IPS-11a (cell line): ENCODE results near the gene KCNA2.
A peak's percentile ranks its signal among the peaks of the same experiment; 100 is the strongest.

ENCODE experiments used
- H3K4me3 ChIP-seq: one replicate; pipeline ENCODE4 v1.5.1; 2013; ENCODE audit warnings: low read depth, low read length, control low read depth

The KCNA2 gene

DNA sequence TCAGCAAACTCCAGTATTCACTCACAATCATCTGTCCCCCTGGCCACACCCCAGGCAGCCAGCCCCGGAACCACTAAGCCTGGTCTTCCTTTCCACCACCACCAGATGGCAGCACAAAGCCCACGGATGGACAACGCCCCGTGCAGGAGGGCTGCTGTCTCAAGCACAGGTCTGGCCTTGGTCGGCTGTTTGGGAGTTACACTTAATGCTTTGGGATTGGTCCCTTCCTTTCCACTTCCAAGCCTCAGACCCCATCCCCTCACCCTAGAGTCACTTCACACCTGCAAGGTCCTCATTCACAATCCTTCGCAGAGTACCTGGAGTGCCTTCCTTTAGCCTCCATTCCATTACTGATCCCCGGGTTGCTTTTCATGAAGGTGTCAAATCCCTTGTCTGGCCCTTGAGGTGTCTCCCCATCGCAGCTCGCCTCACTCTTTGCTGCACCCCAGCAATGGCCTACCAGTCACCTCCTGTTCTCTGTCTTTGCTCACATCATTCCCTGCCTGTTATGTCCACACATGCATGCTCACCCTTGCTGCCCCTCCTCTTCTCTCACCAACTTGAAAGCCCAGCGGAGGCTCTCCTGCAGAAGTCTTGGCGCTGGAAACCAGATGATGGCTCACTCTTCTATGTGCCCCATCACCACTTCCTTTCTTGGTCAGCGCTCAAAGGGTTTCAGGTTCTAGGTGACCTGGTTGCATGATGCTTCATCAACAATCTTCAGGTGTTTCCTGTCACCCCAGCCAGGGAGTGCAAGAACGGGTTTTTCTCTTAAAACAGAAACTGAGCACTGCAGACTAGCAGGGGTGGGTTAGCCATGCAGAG lies 24.9 kb upstream of the KCNA2 start:
- no peak overlapping the region for H3K4me3 ChIP-seq

- no peak overlapping the region for H3K4me3 ChIP-seq
Observed at GRCh38 chr1:110628323-110629105, 22.4 kb upstream of the KCNA2 start.

GRCh38 chr1:110627764-110628163 lies 21.6 kb upstream of the KCNA2 start:
- H3K4me3 ChIP-seq: no peak overlapping the region

- no peak overlapping the region for H3K4me3 ChIP-seq
Observed at GRCh38 chr1:110626889-110627288, 20.7 kb upstream of the KCNA2 start.

DNA sequence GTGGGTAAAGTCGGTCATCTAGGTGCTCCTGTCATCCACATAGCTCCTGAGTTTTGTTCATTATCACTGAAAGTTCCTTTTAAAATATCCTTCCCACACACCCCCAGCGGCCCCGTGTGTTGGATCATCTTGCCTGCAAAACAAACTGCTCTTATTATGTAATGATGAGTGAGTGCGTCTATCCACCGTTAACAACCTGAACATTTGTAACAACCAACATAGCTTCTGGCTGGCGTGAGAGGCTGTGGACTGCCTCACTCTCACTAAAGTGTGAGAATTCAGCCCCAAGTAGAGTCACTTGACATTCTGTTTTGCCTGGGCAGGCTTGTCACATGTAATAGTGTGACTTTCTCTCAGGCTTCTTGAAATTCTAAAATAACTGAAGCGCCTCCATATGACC lies 14.5 kb upstream of the KCNA2 start:
- no peak overlapping the region for H3K4me3 ChIP-seq

DNA sequence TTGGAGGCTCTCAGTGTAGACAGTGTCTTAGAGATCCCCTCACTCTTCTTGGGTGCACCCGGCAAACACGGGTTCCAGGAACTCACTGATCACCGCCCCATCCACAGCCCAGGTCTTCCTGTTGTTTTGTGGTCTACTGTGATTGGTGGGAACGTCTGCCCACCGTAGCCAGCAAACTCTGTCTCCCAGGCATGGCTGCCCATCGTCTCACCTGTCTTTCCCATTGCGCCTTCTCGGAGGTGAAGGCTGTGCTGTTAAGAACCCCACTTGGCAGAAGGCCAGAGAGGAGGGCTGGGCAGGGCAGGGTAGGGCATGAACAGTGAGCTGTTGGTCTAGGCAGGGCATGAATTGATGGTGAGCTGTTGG lies 14.1 kb upstream of the KCNA2 start:
- H3K4me3 ChIP-seq: no peak overlapping the region

GRCh38 chr1:110619412-110620249 lies 13.5 kb upstream of the KCNA2 start:
- H3K4me3 ChIP-seq: peak overlapping the region; percentile 6

GRCh38 chr1:110618668-110619067 lies 12.5 kb upstream of the KCNA2 start:
- H3K4me3 ChIP-seq: no peak overlapping the region

DNA sequence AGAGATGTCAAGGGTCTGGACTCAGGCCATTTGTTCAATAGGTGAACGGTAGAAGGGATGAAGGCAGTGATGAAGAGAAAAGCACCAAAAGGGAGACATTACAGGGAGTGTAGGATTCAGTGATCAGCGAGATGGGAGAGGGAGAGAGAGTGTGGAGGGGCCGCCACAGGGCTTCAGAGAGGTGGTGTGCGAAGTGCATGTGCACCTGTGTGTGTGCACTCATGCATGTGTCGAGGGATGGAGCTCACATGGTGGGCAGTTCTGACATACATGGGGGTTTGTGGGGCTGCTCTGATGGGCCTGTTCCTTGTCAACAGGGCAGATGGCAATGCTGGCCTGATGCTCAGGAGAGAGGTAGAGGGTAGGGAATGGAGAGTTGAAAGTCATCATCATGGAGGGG lies 11.4 kb upstream of the KCNA2 start:
- H3K4me3 ChIP-seq: no peak overlapping the region

DNA sequence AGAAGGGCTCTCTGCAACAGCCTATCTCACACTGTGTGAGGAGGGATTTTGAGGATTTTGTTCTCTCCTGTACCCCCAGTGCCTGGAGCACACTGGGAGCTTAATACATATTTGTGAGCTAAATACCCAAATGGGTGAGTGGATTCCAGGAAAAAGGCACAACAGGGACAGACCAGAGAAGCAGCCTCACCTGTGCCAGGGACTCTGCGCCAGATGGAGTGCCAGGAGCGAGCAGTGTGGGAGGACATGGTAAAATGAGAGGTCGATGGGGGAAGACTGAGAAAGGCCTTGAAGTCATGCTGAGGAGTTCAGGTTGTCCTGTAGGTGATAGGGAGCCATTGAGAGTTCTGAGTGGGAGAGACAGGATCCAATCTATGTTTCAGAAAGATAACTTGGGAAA lies 11.0 kb upstream of the KCNA2 start:
- no peak overlapping the region for H3K4me3 ChIP-seq

GRCh38 chr1:110616587-110616986 lies 10.4 kb upstream of the KCNA2 start:
- no peak overlapping the region for H3K4me3 ChIP-seq

DNA sequence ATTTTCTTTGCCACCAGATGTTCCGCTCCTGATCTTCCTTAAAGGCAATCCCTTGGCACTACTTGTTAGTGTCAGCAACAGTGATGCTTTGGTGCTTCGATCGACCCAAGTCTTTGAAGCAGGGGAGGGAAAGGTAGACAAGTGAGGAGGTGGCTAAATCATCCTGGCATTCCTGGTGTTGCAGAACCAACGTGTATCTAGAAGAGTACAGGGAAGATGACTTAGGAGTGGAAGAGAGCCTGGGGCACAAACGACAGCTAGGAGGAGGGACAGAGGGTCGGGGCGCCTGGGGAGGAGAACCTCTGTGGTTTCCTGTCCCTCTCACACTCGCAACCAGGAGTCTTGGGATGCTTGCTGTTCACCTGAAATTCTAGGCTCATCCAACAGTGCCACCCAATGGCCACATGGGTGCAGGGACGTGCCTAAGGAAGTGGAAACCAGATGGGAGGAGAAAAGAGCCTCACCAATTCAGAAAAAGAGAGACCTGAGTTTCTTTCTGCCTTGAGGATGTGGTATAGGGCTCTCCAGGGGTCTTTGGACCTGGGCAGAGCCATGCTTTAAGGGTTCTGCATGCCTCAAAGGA lies 9.5 kb upstream of the KCNA2 start:
- no peak overlapping the region for H3K4me3 ChIP-seq

DNA sequence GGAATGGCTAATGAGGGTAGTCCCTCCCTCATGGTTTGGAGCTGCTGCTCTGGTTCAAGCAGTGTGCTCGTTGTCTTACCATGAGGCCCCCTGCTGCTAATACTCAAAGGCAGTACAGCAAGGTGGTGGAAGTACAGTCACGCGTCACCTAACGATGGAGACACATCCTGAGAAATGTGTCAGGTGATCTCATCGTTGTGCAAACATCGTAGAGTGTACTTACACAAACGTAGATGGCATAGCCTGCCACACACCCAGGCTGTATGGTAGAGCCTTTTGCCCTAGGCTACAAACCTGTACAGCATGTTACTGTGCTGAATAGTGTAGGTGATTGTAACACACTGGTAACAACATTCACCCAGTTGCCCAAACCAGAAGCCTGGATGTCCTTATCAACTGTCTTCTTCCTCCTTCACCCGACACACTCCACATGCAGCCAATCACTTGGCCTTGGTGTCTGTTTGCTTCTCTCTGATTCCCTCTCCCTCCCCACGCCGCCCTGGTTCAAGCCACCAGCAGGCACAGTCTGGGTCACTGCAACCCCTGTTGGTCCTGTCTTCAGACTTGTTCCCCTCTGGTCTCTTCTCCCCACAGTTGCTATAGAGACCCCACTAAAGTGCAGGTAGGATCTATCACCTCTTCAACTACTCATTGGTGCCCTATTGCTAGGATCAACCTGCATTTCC lies 6.0 kb upstream of the KCNA2 start:
- no peak overlapping the region for H3K4me3 ChIP-seq

DNA sequence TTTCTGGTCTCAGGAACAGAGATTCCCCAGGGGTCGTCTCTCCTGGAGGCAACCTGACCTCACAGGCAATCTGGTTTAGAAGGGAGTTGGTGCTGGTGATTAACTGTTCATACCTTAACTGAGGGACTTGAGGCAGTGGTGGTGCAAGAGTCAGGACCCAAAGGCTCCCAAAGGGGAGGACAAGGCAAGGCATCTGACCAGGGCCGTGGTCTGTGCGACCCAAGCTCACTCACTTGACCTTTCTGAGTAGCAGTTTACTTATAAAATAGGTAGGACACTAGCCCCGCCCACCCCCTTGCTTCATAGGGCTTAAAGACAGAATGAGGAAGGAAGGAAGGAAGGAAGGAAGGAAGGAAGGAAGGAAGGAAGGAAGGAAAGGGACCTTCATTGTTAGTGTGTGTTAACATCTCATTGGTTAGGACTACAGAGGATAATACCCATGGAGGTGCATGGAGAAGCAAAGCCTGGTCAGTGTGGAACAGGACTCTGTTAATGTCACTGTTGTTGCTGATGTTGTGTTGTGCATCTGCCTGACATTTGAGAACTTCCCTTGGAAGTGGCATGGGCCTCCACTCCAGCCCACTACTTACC lies 4.6 kb upstream of the KCNA2 start:
- no peak overlapping the region for H3K4me3 ChIP-seq

GRCh38 chr1:110610084-110610483 lies 3.9 kb upstream of the KCNA2 start:
- H3K4me3 ChIP-seq: no peak overlapping the region

GRCh38 chr1:110608247-110608646 lies 2.1 kb upstream of the KCNA2 start:
- no peak overlapping the region for H3K4me3 ChIP-seq

- peak overlapping the region; percentile 10 for H3K4me3 ChIP-seq
Observed at GRCh38 chr1:110607536-110608230, 1.5 kb upstream of the KCNA2 start.

- H3K4me3 ChIP-seq: peak overlapping the region; percentile 56
Observed at GRCh38 chr1:110606657-110607535, 738 bp upstream of the KCNA2 start.

DNA sequence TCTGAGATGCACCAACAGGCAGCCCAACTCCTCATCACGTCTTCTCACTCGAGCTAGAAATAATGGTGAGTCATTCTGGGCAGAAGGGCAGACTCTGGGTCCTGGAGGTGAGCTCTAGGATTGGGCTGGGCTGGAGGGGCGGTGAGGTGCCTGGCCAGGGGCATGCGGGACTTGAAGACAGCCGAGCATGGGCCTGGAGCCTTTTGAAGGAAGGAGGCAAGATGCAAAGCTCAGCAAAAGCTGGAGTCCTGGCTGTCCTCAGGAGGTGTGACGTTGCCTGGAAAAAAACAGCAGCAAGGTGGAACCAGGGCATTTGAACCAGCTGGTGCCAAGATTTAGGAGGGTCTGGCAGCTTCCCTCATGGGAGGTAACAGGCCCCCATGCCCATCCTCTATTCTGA lies 712 bp downstream of the KCNA2 start:
- H3K4me3 ChIP-seq: no peak overlapping the region
